ENCODE results near the gene NEGR1. TPM values are rescaled to one million over a fixed set of nuclear protein-coding genes. Genes with fewer than 3 reads are reported as not detected.

NEGR1 gene
- total and polyA plus RNA-seq, 3 donors from 2014 or later = 2.9 to 7.6 (median 3.1) TPM

- intact Hi-C loops (cut with DNase I; ENCODE audit: low total_unique reads) = no loop called here
- Histone ChIP-seq H3K9me3 (no peaks in the 10 kb centered on the region), H3K36me3 (ENCODE audit: low read depth, missing control alignments) (no peaks in the 10 kb centered on the region), H3K27ac (no peak overlapping the region), H3K4me1 (no peaks in the 10 kb centered on the region), H3K27me3 (no peaks in the 10 kb centered on the region), H3K4me3 (no peak overlapping the region)
- 51 to 55% methylated on average over 3 of the region's 3 CpGs for WGBS, 2 donors
- TF ChIP-seq CTCF (IDR thresholded peaks at IDR 0.05) (no peak), POLR2A (IDR thresholded peaks at IDR 0.05) (no peak)
- no peak for DNase-seq
Observed at GRCh38 chr1:71687376-71687775, 595.0 kb downstream of the NEGR1 start.

- Histone ChIP-seq H3K9me3 (no peaks in the 10 kb centered on the region), H3K36me3 (ENCODE audit: low read depth, missing control alignments) (no peaks in the 10 kb centered on the region), H3K4me1 (no peaks in the 10 kb centered on the region), H3K4me3 (no peak overlapping the region), H3K27ac (no peak overlapping the region), H3K27me3 (no peaks in the 10 kb centered on the region)
- intact Hi-C loops (cut with DNase I; ENCODE audit: low total_unique reads) = no loop called here
- TF ChIP-seq CTCF (IDR thresholded peaks at IDR 0.05) (no peak), POLR2A (IDR thresholded peaks at IDR 0.05) (no peak)
- WGBS, 2 donors = 61 to 66% methylated on average over 7 of the region's 7 CpGs
- no peak for DNase-seq
Observed at GRCh38 chr1:71676979-71677925, 605.1 kb downstream of the NEGR1 start.

- no peak for DNase-seq
- WGBS, 2 donors = 48 to 53% methylated on average over 3 of the region's 3 CpGs
- Histone ChIP-seq H3K9me3 (no peaks in the 10 kb centered on the region), H3K4me3 (no peak overlapping the region), H3K4me1 (no peaks in the 10 kb centered on the region), H3K27me3 (no peaks in the 10 kb centered on the region), H3K36me3 (ENCODE audit: low read depth, missing control alignments) (no peaks in the 10 kb centered on the region), H3K27ac (no peak overlapping the region)
- no peak for TF ChIP-seq POLR2A (IDR thresholded peaks at IDR 0.05)
- intact Hi-C loops (cut with DNase I; ENCODE audit: low total_unique reads) = no loop called here
Observed at GRCh38 chr1:71668065-71668464, 614.3 kb downstream of the NEGR1 start.

GRCh38 chr1:71667216-71667615, 615.1 kb downstream of the NEGR1 start:
- H3K4me1 ChIP-seq = no peaks in the 10 kb centered on the region
- H3K4me3 ChIP-seq = no peak overlapping the region
- intact Hi-C loops (cut with DNase I; ENCODE audit: low total_unique reads) = no loop called here
- WGBS, 2 donors = 66 to 88% methylated on average over 2 of the region's 2 CpGs
- H3K27me3 ChIP-seq = no peaks in the 10 kb centered on the region
- no peaks in the 10 kb centered on the region for H3K9me3 ChIP-seq
- TF ChIP-seq CTCF (IDR thresholded peaks at IDR 0.05) = no peak
- no peak for TF ChIP-seq POLR2A (IDR thresholded peaks at IDR 0.05)
- no peak overlapping the region for H3K27ac ChIP-seq
- no peak for DNase-seq
- no peaks in the 10 kb centered on the region for H3K36me3 ChIP-seq (ENCODE audit: low read depth, missing control alignments)

GRCh38 chr1:71666609-71667008, 615.7 kb downstream of the NEGR1 start:
- no peaks in the 10 kb centered on the region for H3K4me1 ChIP-seq
- H3K9me3 ChIP-seq = no peaks in the 10 kb centered on the region
- H3K4me3 ChIP-seq = no peak overlapping the region
- no peak for DNase-seq
- H3K27ac ChIP-seq = no peak overlapping the region
- no peaks in the 10 kb centered on the region for H3K36me3 ChIP-seq (ENCODE audit: low read depth, missing control alignments)
- H3K27me3 ChIP-seq = no peaks in the 10 kb centered on the region
- TF ChIP-seq CTCF (IDR thresholded peaks at IDR 0.05) (no peak), POLR2A (IDR thresholded peaks at IDR 0.05) (no peak)
- intact Hi-C loops (cut with DNase I; ENCODE audit: low total_unique reads) = no loop called here

Measured in testis (tissue), 3 donors.